CD4-positive, alpha-beta T cell treated with Interleukin-4 for 4 hours (primary cell): ENCODE data around the gene BARX1.
"Not testable (repeated sequence)": the region's sequence is repeated elsewhere in the genome, so short reads cannot be mapped to it uniquely, and the experiment has no call there.

ENCODE experiments used
- DNase-seq: peaks from one replicate; pipeline ENCODE4 v3.0.0-alpha.2; 2020

Gene BARX1

GRCh38 chr9:93965830-93966577, 10.8 kb upstream of the BARX1 start:
- DNase-seq = no peak

DNA sequence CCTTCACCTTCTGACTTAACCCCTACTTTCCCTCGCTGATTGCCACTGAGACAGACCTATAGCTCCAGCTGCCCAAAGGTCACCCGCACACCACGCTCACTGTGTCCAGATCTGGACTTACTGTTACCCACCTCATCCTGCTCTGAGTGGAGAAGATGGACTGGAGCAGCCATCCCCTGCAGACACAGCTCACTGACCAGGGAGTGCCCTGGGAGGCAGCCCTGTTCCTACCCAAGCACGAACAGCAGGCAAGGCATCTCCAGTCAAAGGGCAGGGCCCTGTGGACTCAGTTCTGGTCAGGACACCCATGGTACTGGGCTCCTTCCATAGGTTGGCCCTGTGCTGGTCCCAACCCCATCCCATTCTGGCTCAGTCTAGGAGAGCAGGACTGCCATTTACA, 9.5 kb upstream of the BARX1 start:
- DNase-seq = no peak

GRCh38 chr9:93963969-93964368, 8.8 kb upstream of the BARX1 start:
- no peak for DNase-seq

- not testable (repeated sequence) for DNase-seq
Observed at GRCh38 chr9:93963489-93963888, 8.3 kb upstream of the BARX1 start.

DNA sequence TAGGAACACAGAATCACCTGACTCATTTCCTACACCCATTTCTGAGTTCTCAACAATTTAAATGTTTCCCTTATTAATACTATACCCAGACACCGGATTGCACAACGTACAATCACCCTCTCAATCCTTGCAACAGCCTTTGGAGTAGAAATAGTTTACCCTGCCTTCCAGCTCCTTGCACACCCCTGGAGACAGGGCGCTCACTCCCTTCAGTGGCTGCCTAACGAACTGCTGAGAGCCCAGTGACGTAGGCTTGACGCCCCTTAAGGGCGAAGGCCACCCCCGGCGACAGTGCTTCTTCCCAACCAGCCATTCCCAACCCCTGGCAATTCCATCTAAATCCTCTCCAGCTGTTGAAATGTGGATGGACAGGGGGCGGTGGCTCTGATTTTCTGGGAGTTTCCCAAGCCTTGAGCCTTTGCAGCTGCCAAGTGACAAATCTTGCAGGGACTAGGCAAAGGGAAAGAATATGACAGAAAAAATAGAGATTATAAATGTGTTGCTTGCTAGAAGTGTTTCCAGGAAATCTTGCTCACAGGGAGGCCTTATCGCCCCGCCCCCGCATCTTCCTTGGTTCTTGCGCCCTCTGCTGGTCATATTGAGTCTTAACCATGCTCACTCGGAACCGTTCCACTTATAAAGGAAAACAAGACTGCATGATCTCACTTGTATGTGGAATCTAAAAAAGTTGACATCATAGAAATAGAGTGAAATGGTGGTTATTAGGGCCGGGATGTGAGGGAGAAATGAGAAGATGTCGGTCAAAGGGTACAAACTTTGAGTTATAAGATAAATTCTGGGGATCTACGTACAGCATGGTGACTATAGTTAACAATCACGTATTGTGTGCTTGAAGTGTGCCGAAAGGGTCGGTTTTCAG, 7.6 kb upstream of the BARX1 start:
- DNase-seq = peak; percentile 82

- DNase-seq = no peak
Observed at GRCh38 chr9:93962017-93962416, 6.9 kb upstream of the BARX1 start.

- DNase-seq = no peak
Observed at GRCh38 chr9:93960971-93961841, 6.1 kb upstream of the BARX1 start.

GRCh38 chr9:93960221-93960970, 5.2 kb upstream of the BARX1 start:
- DNase-seq = no peak

- no peak for DNase-seq
Observed at GRCh38 chr9:93959739-93960154, 4.6 kb upstream of the BARX1 start.

GRCh38 chr9:93958819-93959682, 3.9 kb upstream of the BARX1 start:
- no peak for DNase-seq

DNA sequence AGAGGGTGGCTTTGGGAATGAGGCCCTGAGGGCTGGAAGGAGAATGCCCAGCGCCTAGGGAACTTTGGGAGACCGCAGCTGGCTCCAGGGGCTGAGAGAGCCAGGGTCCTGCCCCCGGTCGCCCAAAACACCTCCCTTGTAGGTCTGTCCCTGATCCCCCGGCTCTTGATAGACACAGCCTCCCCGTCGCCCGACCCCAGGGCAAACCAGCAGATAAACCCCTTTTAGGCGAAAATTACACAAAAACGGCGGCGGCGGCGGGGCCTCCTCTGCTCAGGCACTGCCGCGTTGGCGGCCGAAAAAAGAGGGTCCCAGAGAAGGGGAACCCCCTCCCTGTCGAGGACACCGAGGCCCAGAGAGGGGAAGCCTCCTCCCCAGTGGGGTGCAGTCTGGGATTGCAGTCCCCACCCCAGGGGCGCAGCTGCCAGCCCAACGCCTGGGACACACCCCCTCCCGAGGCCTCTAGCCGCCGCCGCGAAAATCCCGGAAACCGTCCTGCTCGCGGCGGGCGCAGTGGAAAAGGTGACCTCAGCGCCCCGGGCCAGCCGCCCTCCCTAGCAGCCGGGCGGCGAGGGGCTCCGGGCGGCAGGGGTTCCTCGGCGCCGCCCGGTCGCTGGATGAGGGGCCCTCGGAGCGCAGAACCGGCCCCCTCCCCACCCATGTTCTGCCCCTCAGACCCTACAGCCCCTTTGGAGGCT, 3.1 kb upstream of the BARX1 start:
- DNase-seq = no peak

DNA sequence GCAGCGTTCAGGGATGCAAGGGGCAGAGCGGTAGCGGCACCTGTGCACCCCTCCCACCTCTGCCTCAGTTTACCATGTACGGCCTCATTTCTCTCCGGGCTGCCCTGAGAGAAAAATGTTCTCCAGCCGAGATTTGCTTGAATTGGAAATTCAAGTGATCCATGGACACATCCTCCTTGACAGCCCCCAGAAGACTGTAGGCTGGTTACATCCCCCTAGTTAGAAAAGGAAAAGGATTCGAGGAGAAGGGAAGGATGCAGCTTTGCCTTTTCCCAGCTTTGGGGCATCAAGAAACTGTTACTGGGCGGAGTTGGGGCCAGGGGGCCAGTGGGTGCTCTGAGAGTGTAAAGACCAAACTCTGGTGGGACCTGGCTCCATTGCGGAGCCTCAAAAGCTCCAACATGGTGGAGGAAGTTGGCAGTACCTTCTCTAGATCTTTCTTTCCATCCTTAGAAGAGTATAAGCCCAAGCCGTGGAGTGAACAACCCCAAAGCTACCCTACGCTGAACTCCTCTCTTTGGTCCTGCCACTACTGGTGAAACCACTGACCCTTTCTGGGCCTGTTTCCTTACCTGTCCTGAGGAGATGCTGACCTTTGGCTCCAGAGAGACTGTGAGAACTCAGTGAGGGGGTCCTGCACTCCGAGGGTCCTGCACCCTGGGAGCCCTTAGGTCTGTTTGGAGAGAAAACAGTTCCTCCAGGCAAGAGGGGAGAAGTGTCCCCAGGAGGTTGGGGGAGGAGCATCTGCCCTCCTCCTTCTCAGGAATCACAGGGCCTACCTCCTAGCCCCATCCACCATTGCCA, 1.0 kb upstream of the BARX1 start:
- DNase-seq = no peak

- no peak for DNase-seq
Observed at GRCh38 chr9:93954434-93955061, 607 bp downstream of the BARX1 start.

- DNase-seq = no peak
Observed at GRCh38 chr9:93953496-93954433, 1.4 kb downstream of the BARX1 start.

GRCh38 chr9:93952784-93953495, 2.2 kb downstream of the BARX1 start:
- DNase-seq = no peak

- DNase-seq = no peak
Observed at GRCh38 chr9:93952119-93952783, 2.9 kb downstream of the BARX1 start.

DNA sequence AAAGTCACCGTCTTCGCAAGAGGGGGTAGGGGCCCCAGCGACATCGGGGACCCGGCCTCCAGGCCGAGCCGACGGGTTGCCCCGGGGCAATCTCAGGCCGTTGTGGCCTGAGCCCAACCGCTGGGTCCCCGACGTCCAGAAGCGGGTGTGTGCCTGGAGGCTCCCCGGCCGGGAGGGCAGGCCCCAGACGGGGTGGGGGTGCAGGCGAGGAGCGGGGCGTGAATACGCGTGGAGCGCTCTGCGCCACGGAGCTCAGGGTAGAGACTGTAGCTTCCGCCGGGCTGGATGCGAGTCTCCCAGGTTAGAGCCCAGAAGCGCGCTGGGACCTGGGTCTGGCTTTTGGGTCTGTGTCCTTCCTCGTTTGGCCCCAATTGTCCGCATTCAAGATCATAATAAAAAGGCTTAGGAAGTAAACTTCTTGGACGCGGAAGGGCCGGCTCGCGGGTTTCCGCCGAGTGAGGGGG, 3.5 kb downstream of the BARX1 start:
- no peak for DNase-seq
